SKM-1 (cell line): ENCODE results near the gene SYNM.

Experiments used
- DNase-seq: peaks from one replicate; lab custom pipeline; 2025; ENCODE audit not compliant: unreplicated experiment; lab: John Stamatoyannopoulos, UW

The SYNM gene

GRCh38 chr15:99138491-99138982 is 33.7 kb downstream of the SYNM start:
- no peak for DNase-seq

GRCh38 chr15:99139276-99139675 is 34.4 kb downstream of the SYNM start:
- no peak for DNase-seq

GRCh38 chr15:99140590-99140989 is 35.7 kb downstream of the SYNM start:
- DNase-seq: no peak

GRCh38 chr15:99141943-99142342 is 37.1 kb downstream of the SYNM start:
- DNase-seq: no peak

- DNase-seq: no peak
Observed at GRCh38 chr15:99142562-99142961, 37.7 kb downstream of the SYNM start.

GRCh38 chr15:99143242-99143641 is 38.4 kb downstream of the SYNM start:
- no peak for DNase-seq

GRCh38 chr15:99143655-99144610 is 39.1 kb downstream of the SYNM start:
- no peak for DNase-seq

GRCh38 chr15:99145005-99145404 is 40.1 kb downstream of the SYNM start:
- DNase-seq: no peak

- DNase-seq: no peak
Observed at GRCh38 chr15:99145778-99146177, 40.9 kb downstream of the SYNM start.

GRCh38 chr15:99146661-99147060 is 41.8 kb downstream of the SYNM start:
- no peak for DNase-seq

- DNase-seq: no peak
Observed at GRCh38 chr15:99148851-99149276, 44.0 kb downstream of the SYNM start.

- no peak for DNase-seq
Observed at GRCh38 chr15:99149366-99149765, 44.5 kb downstream of the SYNM start.

- no peak for DNase-seq
Observed at GRCh38 chr15:99151156-99151555, 46.3 kb downstream of the SYNM start.

- DNase-seq: no peak
Observed at GRCh38 chr15:99153026-99153535, 48.2 kb downstream of the SYNM start.

GRCh38 chr15:99154271-99154670 is 49.4 kb downstream of the SYNM start:
- DNase-seq: no peak

GRCh38 chr15:99155961-99156443 is 51.1 kb downstream of the SYNM start:
- peak; percentile 21 for DNase-seq

- DNase-seq: no peak
Observed at GRCh38 chr15:99157456-99157855, 52.6 kb downstream of the SYNM start.

- no peak for DNase-seq
Observed at GRCh38 chr15:99158626-99159412, 53.9 kb downstream of the SYNM start.

GRCh38 chr15:99163271-99164062 is 58.6 kb downstream of the SYNM start:
- DNase-seq: no peak

GRCh38 chr15:99164119-99164518 is 59.2 kb downstream of the SYNM start:
- no peak for DNase-seq
